Astrocyte of the cerebellum (primary cell): Measurements from ENCODE around the gene PLA2G2C.
"Not testable (repeated sequence)": the region's sequence is repeated elsewhere in the genome, so short reads cannot be mapped to it uniquely, and the experiment has no call there.

Source experiments
- DNase-seq: peaks from one replicate; pipeline ENCODE4 v3.0.0-alpha.2; 2011; ENCODE audit warnings: low read depth
- H3K4me3 ChIP-seq: 2 replicates; pipeline ENCODE4 v1.5.1; 2011; ENCODE audit warnings: mild to moderate bottlenecking, low read depth, low read length, moderate library complexity
- in situ Hi-C: cut with HindIII; loops from 2 replicates; pipeline ENCODE4 v1.10.0; 2017; ENCODE audit warnings: low sequenced_read_pairs
- TF ChIP-seq, protein P1 (sequence below): IDR thresholded peaks from 2 replicates; pipeline ENCODE4 v1.5.1; 2012; ENCODE audit warnings: low read length, low read depth, moderate library complexity, mild to moderate bottlenecking; ENCODE audit errors: missing control alignments

PLA2G2C gene

DNA sequence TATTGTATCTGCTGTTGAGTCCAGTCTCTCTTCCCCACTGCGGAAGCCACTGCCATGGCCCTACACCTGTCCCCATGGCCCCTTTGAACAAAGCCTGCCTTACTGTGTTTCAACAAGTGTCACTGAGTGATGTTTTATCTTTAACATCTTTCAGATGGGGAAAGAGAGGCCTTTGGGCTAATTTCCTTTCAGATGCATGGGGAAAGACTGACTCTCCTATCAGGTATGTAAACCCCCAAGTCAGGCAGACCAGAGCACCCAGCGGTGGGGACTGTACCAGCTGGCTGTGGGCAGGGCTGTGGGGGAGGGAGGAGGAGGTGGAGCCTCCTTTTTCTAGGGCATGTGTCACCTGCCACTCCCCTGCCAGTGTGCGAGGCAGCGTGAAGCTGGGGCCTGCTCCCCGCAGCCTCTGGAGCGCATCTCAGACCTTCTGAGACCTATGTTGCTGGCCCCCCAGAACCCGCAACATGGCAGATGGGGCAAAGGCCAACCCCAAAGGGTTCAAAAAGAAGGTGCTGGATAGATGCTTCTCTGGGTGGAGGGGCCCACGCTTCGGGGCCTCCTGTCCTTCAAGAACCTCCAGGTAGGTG is 47.3 kb downstream of the PLA2G2C start, which contains the start of gene PLA2G2F:
Gene PLA2G2F, plus strand, starts transcription at position 363 of the 590 bp plus-strand sequence. Its CDS starts 105 bp downstream, at position 468.
- no peak within 1 kb of the TSS for H3K4me3 ChIP-seq

DNA sequence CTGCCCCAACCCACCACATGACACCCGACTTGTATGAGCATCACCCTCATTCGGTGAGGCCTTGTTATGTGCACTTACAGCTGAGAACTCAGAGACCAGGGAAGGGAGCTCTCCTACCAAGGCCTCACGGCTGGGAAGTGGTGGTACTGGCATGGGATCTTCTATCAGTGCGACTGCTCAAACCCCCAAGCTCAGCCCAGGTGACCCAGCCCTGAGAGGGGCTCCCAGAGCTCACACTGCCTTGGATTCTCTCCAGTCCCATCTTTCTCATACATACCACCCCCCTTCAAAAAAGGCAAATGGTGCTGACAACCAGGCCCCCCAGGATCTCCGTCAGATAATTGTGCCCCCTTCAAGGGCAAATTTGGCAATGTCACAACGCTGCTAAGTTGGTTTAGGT is 48.0 kb downstream of the PLA2G2C start:
- TF ChIP-seq, protein P1, sequence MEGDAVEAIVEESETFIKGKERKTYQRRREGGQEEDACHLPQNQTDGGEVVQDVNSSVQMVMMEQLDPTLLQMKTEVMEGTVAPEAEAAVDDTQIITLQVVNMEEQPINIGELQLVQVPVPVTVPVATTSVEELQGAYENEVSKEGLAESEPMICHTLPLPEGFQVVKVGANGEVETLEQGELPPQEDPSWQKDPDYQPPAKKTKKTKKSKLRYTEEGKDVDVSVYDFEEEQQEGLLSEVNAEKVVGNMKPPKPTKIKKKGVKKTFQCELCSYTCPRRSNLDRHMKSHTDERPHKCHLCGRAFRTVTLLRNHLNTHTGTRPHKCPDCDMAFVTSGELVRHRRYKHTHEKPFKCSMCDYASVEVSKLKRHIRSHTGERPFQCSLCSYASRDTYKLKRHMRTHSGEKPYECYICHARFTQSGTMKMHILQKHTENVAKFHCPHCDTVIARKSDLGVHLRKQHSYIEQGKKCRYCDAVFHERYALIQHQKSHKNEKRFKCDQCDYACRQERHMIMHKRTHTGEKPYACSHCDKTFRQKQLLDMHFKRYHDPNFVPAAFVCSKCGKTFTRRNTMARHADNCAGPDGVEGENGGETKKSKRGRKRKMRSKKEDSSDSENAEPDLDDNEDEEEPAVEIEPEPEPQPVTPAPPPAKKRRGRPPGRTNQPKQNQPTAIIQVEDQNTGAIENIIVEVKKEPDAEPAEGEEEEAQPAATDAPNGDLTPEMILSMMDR = no peak
- in situ Hi-C loops = no loop called here
- no peak overlapping the region for H3K4me3 ChIP-seq
- no peak for DNase-seq

More for the DNA sequence above, 47.3 kb downstream of the PLA2G2C start, which contains the start of gene PLA2G2F:
- in situ Hi-C loops = no loop called here
- TF ChIP-seq, protein P1 = no peak
- DNase-seq = no peak

DNA sequence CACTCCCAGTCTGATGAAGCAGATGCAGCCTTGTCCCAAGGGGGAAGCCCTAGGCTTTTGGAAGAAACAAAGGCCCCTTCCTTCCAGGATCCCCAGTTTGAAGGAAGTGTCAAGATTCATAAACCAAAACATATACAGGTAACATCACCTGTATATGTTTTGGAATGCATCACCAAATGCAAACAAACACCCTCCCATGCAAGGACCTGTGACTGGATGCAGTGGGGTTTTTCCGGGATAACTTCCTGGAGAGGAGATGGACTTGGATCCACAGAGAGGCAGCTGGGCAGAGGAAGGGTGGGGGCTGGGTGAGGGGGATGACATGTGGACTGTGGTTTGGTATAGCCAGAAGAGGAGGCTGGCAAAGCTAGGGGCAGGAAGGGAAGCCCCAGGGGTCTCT is 48.7 kb downstream of the PLA2G2C start:
- H3K4me3 ChIP-seq = no peak overlapping the region
- in situ Hi-C loops = no loop called here
- TF ChIP-seq, protein P1 = no peak
- no peak for DNase-seq

DNA sequence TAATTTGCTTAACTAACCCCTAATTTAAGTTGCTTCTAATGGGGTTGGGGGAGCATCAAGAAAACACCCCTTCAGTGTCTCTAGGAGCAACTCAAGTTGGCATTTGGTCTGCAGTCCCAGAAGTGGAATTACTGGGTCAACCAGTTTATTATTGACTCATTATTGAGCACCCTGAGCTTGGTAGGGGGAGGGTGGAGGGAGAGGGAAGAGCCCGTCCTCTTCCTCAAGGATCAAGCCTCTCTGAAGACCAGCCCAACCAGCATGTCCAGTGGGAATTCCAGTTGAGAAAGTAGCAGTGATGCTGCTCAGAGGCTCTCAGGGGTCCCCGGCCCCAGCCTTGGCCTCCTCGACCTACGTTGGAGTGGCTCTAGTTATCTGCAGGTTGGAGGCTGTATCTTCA is 49.3 kb downstream of the PLA2G2C start:
- in situ Hi-C loops = no loop called here
- TF ChIP-seq, protein P1 = no peak
- H3K4me3 ChIP-seq = no peak overlapping the region
- no peak for DNase-seq

DNA sequence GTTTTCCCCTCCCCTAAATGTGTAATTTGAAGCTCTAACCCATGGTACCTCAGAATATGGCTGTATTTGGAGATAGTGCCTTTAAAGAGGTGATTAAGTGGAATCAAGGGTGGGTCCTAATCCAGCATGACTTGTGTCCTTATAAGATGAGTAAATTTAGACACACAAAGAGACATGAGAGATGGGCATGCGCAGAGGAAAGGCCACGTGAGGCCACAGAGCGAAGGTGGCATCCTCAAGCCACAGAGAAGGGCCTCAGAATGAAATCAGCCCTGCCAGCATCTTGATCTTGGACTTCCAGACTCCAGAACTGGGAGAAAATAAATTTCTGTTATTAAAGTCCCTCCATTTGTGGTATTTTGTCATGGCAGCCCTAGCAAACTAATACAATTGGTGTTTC is 50.1 kb downstream of the PLA2G2C start:
- DNase-seq = no peak
- in situ Hi-C loops = no loop called here
- TF ChIP-seq, protein P1 = no peak
- H3K4me3 ChIP-seq = no peak overlapping the region

DNA sequence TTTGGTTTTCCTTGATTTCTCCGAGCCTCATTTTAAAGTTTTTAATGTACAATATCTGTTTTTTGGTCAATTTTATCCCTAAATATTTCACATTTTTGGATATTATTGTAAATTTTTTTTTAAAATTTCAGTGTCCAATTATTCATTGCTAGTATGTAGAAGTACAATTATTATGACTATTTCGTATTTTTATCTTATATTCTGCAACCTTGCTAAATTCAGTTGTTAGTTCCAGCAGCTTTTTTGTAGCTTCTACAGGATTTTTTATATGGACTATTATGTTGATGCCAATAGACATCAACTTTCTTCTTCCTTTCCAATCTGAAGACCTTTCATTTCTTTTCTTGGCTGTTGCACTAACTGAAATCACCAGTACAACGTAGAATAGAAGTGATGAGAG is 51.3 kb downstream of the PLA2G2C start:
- in situ Hi-C loops = no loop called here
- no peak for DNase-seq
- TF ChIP-seq, protein P1 = no peak
- H3K4me3 ChIP-seq = no peak overlapping the region

DNA sequence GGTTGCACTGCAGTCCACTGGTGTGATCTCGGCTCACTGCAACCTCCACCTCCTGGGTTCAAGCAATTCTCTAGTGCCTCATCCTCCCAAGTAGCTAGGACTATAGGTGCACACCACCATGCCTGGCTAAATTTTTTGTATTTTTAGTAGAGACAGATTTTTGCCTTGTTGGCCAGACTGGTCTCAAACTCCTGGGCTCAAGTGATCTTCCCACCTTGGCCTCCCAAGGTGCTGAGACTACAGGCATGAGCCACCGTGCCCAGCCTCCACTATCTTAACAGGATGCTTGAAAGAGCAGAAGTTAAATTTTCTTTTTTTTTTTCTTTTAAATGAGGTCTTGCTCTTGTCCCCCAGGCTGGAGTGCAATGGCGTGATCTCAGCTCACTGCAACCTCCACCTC is 55.8 kb downstream of the PLA2G2C start:
- in situ Hi-C loops, H3K4me3 ChIP-seq, DNase-seq: not testable (repeated sequence)
